Fibroblast of mammary gland (primary cell): ENCODE results near the gene SATB1.

Experiments used
- DNase-seq: peaks from one replicate; pipeline ENCODE4 v3.0.0-alpha.2; 2010; ENCODE audit warnings: low read depth
- H3K4me3 ChIP-seq: 2 replicates; pipeline ENCODE4 v1.5.1; 2011; ENCODE audit warnings: low read depth, mild to moderate bottlenecking, low read length, moderate library complexity; ENCODE audit not compliant: control insufficient read depth
- CTCF ChIP-seq: conservative IDR thresholded peaks from 2 replicates; pipeline ENCODE4 v1.5.1; 2011; ENCODE audit warnings: low read depth, low read length, inconsistent platforms; ENCODE audit not compliant: control insufficient read depth, insufficient read depth

Gene SATB1

DNA sequence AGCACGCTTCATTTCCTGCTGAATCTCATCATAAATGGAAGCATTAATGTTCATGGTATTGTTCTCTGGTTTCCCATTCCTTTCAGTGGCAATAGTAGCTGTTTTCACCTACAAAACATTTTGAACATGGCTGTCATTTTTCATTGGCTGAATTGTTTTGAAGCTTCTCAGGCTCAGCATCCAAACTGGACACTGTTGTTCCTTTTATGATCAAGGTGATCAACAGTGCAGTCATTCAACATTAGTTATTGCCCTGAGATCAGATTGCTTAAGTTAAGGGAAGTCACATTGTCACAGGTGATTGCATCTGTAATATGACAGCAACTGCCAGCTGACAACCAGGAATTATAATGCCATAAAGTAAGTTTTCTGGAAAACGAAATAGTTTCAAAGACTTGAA lies 46.9 kb downstream of the SATB1 start:
- no peak overlapping the region for H3K4me3 ChIP-seq
- TF ChIP-seq CTCF, result no peak
- DNase-seq, result no peak

DNA sequence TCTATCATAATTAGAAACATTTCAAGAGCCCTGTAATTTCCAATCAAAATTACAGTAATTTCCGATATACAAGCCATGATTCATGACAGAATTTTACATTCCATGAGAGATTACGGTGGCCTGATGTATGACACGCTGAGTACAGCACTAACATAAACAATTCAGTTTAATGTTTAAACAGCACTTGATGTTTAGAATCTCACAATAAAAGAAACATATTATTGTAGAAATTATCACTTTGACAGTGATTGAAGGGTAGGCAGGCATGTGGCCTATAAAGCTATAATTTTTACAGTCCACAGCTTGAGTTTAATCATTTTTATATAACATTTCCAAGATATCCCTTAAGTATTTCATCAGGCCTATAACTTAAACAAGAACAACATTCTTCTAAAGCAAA lies 48.5 kb downstream of the SATB1 start:
- TF ChIP-seq CTCF, result no peak
- DNase-seq, result no peak
- H3K4me3 ChIP-seq, result no peak overlapping the region

GRCh38 chr3:18372786-18373405 lies 52.2 kb downstream of the SATB1 start:
- no peak for TF ChIP-seq CTCF
- no peak overlapping the region for H3K4me3 ChIP-seq
- DNase-seq, result no peak

- no peak overlapping the region for H3K4me3 ChIP-seq
- TF ChIP-seq CTCF, result no peak
- no peak for DNase-seq
Observed at GRCh38 chr3:18370672-18371071, 54.5 kb downstream of the SATB1 start.

DNA sequence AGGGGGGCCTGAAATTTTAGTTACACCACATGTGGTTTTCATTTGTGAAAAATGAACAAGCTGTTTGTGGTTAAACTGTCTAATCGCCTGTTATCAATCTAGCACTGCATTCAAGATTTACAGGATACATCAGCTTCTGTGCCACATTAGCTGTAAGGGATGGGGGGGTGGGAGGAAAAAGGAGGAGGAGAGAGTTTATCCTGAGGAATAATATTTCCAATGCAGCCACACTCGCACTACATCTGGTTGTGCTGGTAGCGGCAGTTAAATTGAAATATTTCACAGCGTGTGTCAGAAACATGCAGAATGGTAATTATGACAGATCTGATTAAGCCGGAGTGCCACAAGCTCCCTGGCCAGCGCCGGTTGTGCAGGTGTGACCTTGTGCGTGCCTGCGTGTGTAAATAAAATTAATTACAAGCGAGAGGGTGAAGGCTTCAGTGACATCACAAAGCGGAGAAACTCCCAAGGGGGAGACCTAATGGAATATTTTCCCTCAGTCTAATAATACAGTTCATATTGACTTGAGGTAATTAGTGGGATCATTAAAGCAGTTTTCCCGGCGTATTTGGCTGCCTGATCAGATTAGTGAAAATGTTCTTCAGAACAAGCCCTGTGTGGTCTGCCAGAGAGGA lies 55.5 kb downstream of the SATB1 start:
- DNase-seq, result no peak
- TF ChIP-seq CTCF, result no peak
- no peak overlapping the region for H3K4me3 ChIP-seq

- no peak for TF ChIP-seq CTCF
- no peak for DNase-seq
Observed at GRCh38 chr3:18366258-18366657, 58.9 kb downstream of the SATB1 start.

More at GRCh38 chr3:18366258-18366657, 58.9 kb downstream of the SATB1 start:
- no peak overlapping the region for H3K4me3 ChIP-seq
